B cell (primary cell): Measurements from ENCODE around the gene NOS1AP. TPM values are rescaled to one million over a fixed set of nuclear protein-coding genes. Genes with fewer than 3 reads are reported as not detected.
"Not testable (repeated sequence)": the region's sequence is repeated elsewhere in the genome, so short reads cannot be mapped to it uniquely, and the experiment has no call there.

ENCODE experiments used
- ATAC-seq: fragments of 200-7000 bp; cut with Tn5 transposase; one replicate; pipeline ENCODE4 v1.10.0; 2021; ENCODE audit warnings: low read depth, mild to moderate bottlenecking, moderate number of reproducible peaks, moderate library complexity
- CTCF ChIA-PET: fragments of 350-600 bp; sonication (Branson Sonifier 250); formaldehyde crosslinking; loops from one replicate; lab custom pipeline; 2021; ENCODE audit warnings: antibody characterized with exemption, inconsistent platforms; lab: Charles Lee
- POLR2A ChIA-PET: fragments of 350-600 bp; sonication (Branson Sonifier 250); formaldehyde crosslinking; loops from one replicate; lab custom pipeline; 2021; ENCODE audit warnings: antibody characterized with exemption; lab: Charles Lee
- DNase-seq: peaks from one replicate; pipeline ENCODE4 v3.0.0; 2013
- H2AFZ ChIP-seq: 2 replicates; pipeline ENCODE4 v1.6.1; 2012; ENCODE audit warnings: mild to moderate bottlenecking, low read depth, low read length; ENCODE audit not compliant: insufficient read depth, poor library complexity, severe bottlenecking
- H3K27ac ChIP-seq, 2 donors: 1 replicate in 1 of 2; 2 replicates in 1 of 2; pipeline ENCODE4 v1.5.1; 2012 to 2013; ENCODE audit warnings: low read length in 2 of 2, mild to moderate bottlenecking in 2 of 2, moderate library complexity in 1 of 2
- H3K27me3 ChIP-seq, 4 experiments: fragments of 200-600 bp in 1 of 4; sonication (generic) in 1 of 4; replicated peaks in 1 of 4; 1 replicate in 2 of 4; 2 replicates in 2 of 4; pipeline versions ENCODE4 v1.6.1 to v1.7.0; 2013 to 2016; ENCODE audit warnings: low read length in 3 of 4, mild to moderate bottlenecking in 2 of 4, mixed read lengths in 1 of 4, moderate library complexity in 1 of 4; ENCODE audit not compliant: insufficient read depth in 4 of 4, control insufficient read depth in 3 of 4; ENCODE audit errors: control extremely low read depth in 1 of 4
- H3K36me3 ChIP-seq, 2 experiments: replicated peaks in 1 of 2; 1 replicate in 1 of 2; 2 replicates in 1 of 2; pipeline versions ENCODE4 v1.6.1 to v1.7.1; 2013; ENCODE audit warnings: low read length in 1 of 2; ENCODE audit not compliant: insufficient read depth in 2 of 2, control insufficient read depth in 1 of 2; ENCODE audit errors: control extremely low read depth in 1 of 2, extremely low read depth in 1 of 2
- H3K4me1 ChIP-seq, 2 donors: fragments of 200-600 bp in 1 of 2; sonication (generic) in 1 of 2; 1 replicate in 1 of 2; 2 replicates in 1 of 2; pipeline versions ENCODE4 v1.5.1 to v1.6.1; 2013 to 2017; ENCODE audit warnings: low read length in 2 of 2; ENCODE audit not compliant: control insufficient read depth in 2 of 2, insufficient read depth in 2 of 2
- H3K4me2 ChIP-seq: replicated peaks from 2 replicates; pipeline ENCODE3; 2012; ENCODE audit warnings: mild to moderate bottlenecking, low read depth, low read length; ENCODE audit not compliant: poor library complexity, severe bottlenecking
- H3K4me3 ChIP-seq, 5 experiments: fragments of 200-600 bp in 1 of 5; sonication (generic) in 1 of 5; 1 replicate in 3 of 5; 2 replicates in 2 of 5; pipeline versions ENCODE4 v1.5.1 to v1.7.0; 2011 to 2016; ENCODE audit warnings: low read length in 4 of 5, mild to moderate bottlenecking in 4 of 5, low read depth in 2 of 5, control low read depth in 1 of 5, moderate library complexity in 1 of 5; ENCODE audit not compliant: insufficient read depth in 1 of 5; ENCODE audit errors: control extremely low read depth in 1 of 5, extremely low read depth in 1 of 5
- H3K79me2 ChIP-seq: fragments of 200-600 bp; sonication (generic); one replicate; pipeline ENCODE4 v1.6.0; 2016; ENCODE audit warnings: low read length; ENCODE audit not compliant: control insufficient read depth, insufficient read depth
- H3K9ac ChIP-seq: fragments of 200-600 bp; sonication (generic); 2 replicates; pipeline ENCODE4 v1.6.1; 2017; ENCODE audit warnings: mild to moderate bottlenecking, low read length, moderate library complexity
- H3K9me3 ChIP-seq, 3 donors: one replicate each; pipeline versions ENCODE4 v1.6.1 to v1.7.1; 2013; ENCODE audit warnings: low read length in 2 of 3; ENCODE audit not compliant: control insufficient read depth in 2 of 3, insufficient read depth in 1 of 3; ENCODE audit errors: control extremely low read depth in 1 of 3
- H4K20me1 ChIP-seq: 2 replicates; pipeline ENCODE4 v1.6.0; 2012; ENCODE audit warnings: mild to moderate bottlenecking, low read length; ENCODE audit not compliant: insufficient read depth, control insufficient read depth, poor library complexity, severe bottlenecking
- H3K27ac Mint-ChIP-seq: one replicate; pipeline ENCODE4 v1.8.0; 2021; ENCODE audit warnings: mixed read lengths
- H3K27me3 Mint-ChIP-seq: one replicate; pipeline ENCODE4 v1.8.0; 2021; ENCODE audit warnings: mixed read lengths
- H3K4me1 Mint-ChIP-seq: one replicate; pipeline ENCODE4 v1.8.0; 2021; ENCODE audit warnings: mixed read lengths
- H3K4me3 Mint-ChIP-seq: one replicate; pipeline ENCODE4 v1.8.0; 2021; ENCODE audit warnings: mixed read lengths
- H3K9me3 Mint-ChIP-seq: one replicate; pipeline ENCODE4 v1.8.0; 2022; ENCODE audit warnings: mixed read lengths; ENCODE audit not compliant: insufficient read depth
- EZH2 ChIP-seq: IDR thresholded peaks from 2 replicates; pipeline ENCODE4 v1.6.1; 2012; ENCODE audit warnings: borderline replicate concordance, low read depth, mild to moderate bottlenecking, moderate library complexity, low read length; ENCODE audit not compliant: insufficient read depth, poor library complexity, severe bottlenecking
- WGBS: methylation state at CpG from one replicate; pipeline ENCODE4 v1.1.5; 2013; ENCODE audit warnings: missing lambda C conversion rate; ENCODE audit not compliant: insufficient coverage; 5-methylcytosine and 5-hydroxymethylcytosine counted together
- intact Hi-C: fragments of 100-400 bp; cut with micrococcal nuclease; formaldehyde crosslinking; loops from one replicate; pipeline ENCODE4 v1.10.0; 2022
- polyA plus RNA-seq: library from polyadenylated mRNA; depleted of rRNA; stranded (reverse); fragments of >200 nt; gene quantifications from 2 replicates; pipeline ENCODE4 v1.2.3, GENCODE V29; 2012
- total RNA-seq, 2 donors: library from RNA; stranded (reverse); fragments of 120-200 nt in 1 of 2; gene quantifications; 1 replicate in 1 of 2; 2 replicates in 1 of 2; pipeline versions ENCODE4 v1.2.3 to v1.2.4, GENCODE V29; 2013 to 2022
- TF ChIP-seq, protein P1 (sequence below): fragments of 200-600 bp; IDR thresholded peaks from one replicate; pipeline ENCODE4 v1.8.0; 2022; ENCODE audit warnings: antibody characterized with exemption, mild to moderate bottlenecking

NOS1AP gene
- total and polyA plus RNA-seq, 2 donors (not counting 1 experiment from before 2014, with no cell fraction given): 0.32 TPM; not detected in 1

DNA sequence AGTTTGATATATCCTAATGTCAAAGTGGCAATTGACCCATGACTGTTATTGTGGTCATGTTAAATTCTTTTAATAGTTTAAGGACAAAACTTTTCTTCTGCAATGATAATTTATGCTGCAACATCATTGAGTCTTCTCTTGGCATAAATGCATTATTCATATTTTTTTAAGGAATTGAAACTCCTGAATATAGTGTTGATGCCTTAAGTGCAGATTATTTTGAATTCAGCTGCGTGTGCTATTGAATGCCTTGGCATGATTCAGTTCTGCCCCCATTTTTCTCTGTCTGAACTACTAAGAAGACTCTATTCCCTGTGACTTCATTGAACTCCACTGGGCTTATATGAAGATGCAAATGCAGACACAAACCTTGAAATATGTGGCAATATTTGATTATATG, 22.6 kb upstream of the NOS1AP start:
- intact Hi-C loops: no loop called here
- H3K27me3 Mint-ChIP-seq: peaks cover 18% of the 10 kb centered on the region
- POLR2A ChIA-PET: no interaction called here

GRCh38 chr1:162053949-162054348, 15.5 kb upstream of the NOS1AP start:
- H3K27me3 ChIP-seq, intact Hi-C loops, H3K4me3 Mint-ChIP-seq, CTCF ChIA-PET, ATAC-seq, POLR2A ChIA-PET, H3K27ac ChIP-seq, H3K9me3 ChIP-seq, H3K79me2 ChIP-seq, H3K9me3 Mint-ChIP-seq, H3K9ac ChIP-seq, H3K4me2 ChIP-seq, H3K36me3 ChIP-seq, DNase-seq, H3K4me3 ChIP-seq, H3K4me1 ChIP-seq, H2AFZ ChIP-seq, H3K27ac Mint-ChIP-seq, H3K4me1 Mint-ChIP-seq, H4K20me1 ChIP-seq: not testable (repeated sequence)
- peaks cover 23% of the 10 kb centered on the region for H3K27me3 Mint-ChIP-seq
- 94% methylated on average over 3 of the region's 3 CpGs for WGBS

More for the DNA sequence above, 22.6 kb upstream of the NOS1AP start:
- Histone ChIP-seq H3K4me2 (no peak overlapping the region), H3K36me3 (no peaks in the 10 kb centered on the region), H3K79me2 (no peaks in the 10 kb centered on the region), H3K9me3 (peaks cover 0 to 3% (median 1%) of the 10 kb centered on the region in 3 donors), H3K4me1 (no peaks in the 10 kb centered on the region), H4K20me1 (no peaks in the 10 kb centered on the region), H3K27ac (no peak overlapping the region), H2AFZ (no peak overlapping the region), H3K4me3 (no peak overlapping the region), H3K27me3 (peaks cover 0 to 4% (median 1%) of the 10 kb centered on the region in 4 experiments), H3K9ac (no peak overlapping the region)
- CTCF ChIA-PET: no interaction called here
- DNase-seq: no peak
- H3K9me3 Mint-ChIP-seq: peaks cover 2% of the 10 kb centered on the region
- H3K4me1 Mint-ChIP-seq: no peaks in the 10 kb centered on the region
- H3K4me3 Mint-ChIP-seq: no peak overlapping the region
- TF ChIP-seq, protein P1, sequence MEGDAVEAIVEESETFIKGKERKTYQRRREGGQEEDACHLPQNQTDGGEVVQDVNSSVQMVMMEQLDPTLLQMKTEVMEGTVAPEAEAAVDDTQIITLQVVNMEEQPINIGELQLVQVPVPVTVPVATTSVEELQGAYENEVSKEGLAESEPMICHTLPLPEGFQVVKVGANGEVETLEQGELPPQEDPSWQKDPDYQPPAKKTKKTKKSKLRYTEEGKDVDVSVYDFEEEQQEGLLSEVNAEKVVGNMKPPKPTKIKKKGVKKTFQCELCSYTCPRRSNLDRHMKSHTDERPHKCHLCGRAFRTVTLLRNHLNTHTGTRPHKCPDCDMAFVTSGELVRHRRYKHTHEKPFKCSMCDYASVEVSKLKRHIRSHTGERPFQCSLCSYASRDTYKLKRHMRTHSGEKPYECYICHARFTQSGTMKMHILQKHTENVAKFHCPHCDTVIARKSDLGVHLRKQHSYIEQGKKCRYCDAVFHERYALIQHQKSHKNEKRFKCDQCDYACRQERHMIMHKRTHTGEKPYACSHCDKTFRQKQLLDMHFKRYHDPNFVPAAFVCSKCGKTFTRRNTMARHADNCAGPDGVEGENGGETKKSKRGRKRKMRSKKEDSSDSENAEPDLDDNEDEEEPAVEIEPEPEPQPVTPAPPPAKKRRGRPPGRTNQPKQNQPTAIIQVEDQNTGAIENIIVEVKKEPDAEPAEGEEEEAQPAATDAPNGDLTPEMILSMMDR: no peak
- no peak for TF ChIP-seq EZH2
- ATAC-seq: no peak
- no CpG with 5 or more reads among the region's 1 CpG for WGBS
- H3K27ac Mint-ChIP-seq: no peak overlapping the region
